ENCODE results near the gene ADAMTS15. TPM values are rescaled to one million over a fixed set of nuclear protein-coding genes. Genes with fewer than 3 reads are reported as not detected.

Gene ADAMTS15, protein sequence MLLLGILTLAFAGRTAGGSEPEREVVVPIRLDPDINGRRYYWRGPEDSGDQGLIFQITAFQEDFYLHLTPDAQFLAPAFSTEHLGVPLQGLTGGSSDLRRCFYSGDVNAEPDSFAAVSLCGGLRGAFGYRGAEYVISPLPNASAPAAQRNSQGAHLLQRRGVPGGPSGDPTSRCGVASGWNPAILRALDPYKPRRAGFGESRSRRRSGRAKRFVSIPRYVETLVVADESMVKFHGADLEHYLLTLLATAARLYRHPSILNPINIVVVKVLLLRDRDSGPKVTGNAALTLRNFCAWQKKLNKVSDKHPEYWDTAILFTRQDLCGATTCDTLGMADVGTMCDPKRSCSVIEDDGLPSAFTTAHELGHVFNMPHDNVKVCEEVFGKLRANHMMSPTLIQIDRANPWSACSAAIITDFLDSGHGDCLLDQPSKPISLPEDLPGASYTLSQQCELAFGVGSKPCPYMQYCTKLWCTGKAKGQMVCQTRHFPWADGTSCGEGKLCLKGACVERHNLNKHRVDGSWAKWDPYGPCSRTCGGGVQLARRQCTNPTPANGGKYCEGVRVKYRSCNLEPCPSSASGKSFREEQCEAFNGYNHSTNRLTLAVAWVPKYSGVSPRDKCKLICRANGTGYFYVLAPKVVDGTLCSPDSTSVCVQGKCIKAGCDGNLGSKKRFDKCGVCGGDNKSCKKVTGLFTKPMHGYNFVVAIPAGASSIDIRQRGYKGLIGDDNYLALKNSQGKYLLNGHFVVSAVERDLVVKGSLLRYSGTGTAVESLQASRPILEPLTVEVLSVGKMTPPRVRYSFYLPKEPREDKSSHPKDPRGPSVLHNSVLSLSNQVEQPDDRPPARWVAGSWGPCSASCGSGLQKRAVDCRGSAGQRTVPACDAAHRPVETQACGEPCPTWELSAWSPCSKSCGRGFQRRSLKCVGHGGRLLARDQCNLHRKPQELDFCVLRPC
- total RNA-seq: not detected

DNA sequence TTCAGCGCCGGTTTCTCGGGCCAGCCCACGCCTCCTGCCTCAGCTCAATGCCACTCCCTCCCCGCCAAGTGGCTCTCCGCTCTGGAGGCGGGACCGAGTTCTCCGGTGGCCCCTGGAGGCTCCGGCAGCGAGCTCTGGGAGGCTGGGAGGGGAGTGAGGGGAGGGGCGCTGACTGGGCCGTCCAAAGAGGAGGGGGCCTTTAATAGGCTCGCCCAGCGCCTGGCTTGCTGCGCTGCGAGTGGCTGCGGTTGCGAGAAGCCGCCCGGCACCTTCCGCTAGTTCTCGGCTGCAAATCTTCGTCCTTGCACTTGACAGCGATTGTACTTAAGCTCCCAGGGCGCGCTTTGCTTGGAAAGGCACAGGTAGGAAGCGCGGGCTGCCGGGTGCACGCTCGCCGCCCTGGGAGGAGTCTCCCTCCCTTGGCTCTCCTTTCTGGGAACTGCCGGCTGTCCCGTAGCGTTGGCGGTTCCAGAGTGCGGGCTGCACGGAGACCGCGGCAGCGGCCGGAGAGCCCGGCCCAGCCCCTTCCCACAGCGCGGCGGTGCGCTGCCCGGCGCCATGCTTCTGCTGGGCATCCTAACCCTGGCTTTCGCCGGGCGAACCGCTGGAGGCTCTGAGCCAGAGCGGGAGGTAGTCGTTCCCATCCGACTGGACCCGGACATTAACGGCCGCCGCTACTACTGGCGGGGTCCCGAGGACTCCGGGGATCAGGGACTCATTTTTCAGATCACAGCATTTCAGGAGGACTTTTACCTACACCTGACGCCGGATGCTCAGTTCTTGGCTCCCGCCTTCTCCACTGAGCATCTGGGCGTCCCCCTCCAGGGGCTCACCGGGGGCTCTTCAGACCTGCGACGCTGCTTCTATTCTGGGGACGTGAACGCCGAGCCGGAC, at the start of gene ADAMTS15:
Gene ADAMTS15 (plus strand): TSS at position 230 of the 894 bp plus-strand sequence. CDS start 329 bp downstream, at position 559.
- Mint-ChIP-seq H3K27me3 (peaks cover 72% of the 10 kb centered on the region), H3K4me1 (peaks cover 9% of the 10 kb centered on the region), H3K36me3 (no peaks in the 10 kb centered on the region), H3K9me3 (ENCODE audit: low read depth) (no peaks in the 10 kb centered on the region), H3K27ac (no peak within 1 kb of the TSS), H3K4me3 (peak within 1 kb of the TSS; percentile 66)
- DNase-seq: peak; percentile 62
- ATAC-seq: peak; percentile 89
- CTCF ChIA-PET: interaction anchor here (1.0 to 1.4 kb wide), 5 partner anchors 11 to 413 kb away, joined by 3 to 8 read pairs (median 3); no protein-coding TSS in a partner anchor

GRCh38 chr11:130399196-130399595, 49.2 kb upstream of the ADAMTS15 start:
- CTCF ChIA-PET: no interaction called here
- Mint-ChIP-seq H3K4me3 (no peak overlapping the region), H3K9me3 (ENCODE audit: low read depth) (no peaks in the 10 kb centered on the region), H3K4me1 (peaks cover 7% of the 10 kb centered on the region), H3K27me3 (peaks cover 32% of the 10 kb centered on the region), H3K36me3 (no peaks in the 10 kb centered on the region), H3K27ac (no peak overlapping the region)
- ATAC-seq (no peak), DNase-seq (no peak)

- H3K27ac Mint-ChIP-seq: no peak overlapping the region
Measured at GRCh38 chr11:130400781-130401483, 47.5 kb upstream of the ADAMTS15 start.

GRCh38 chr11:130402570-130402969, 45.9 kb upstream of the ADAMTS15 start:
- peaks cover 7% of the 10 kb centered on the region for H3K4me1 Mint-ChIP-seq
- CTCF ChIA-PET: no interaction called here
- ATAC-seq (no peak), DNase-seq (no peak)
- H3K9me3 Mint-ChIP-seq (ENCODE audit: low read depth): no peaks in the 10 kb centered on the region
- H3K27ac Mint-ChIP-seq: no peak overlapping the region
- H3K27me3 Mint-ChIP-seq: peaks cover 23% of the 10 kb centered on the region
- no peaks in the 10 kb centered on the region for H3K36me3 Mint-ChIP-seq
- H3K4me3 Mint-ChIP-seq: no peak overlapping the region

More at GRCh38 chr11:130400781-130401483, 47.5 kb upstream of the ADAMTS15 start:
- no peak overlapping the region for H3K4me3 Mint-ChIP-seq
- ATAC-seq (no peak), DNase-seq (no peak)
- peaks cover 7% of the 10 kb centered on the region for H3K4me1 Mint-ChIP-seq
- CTCF ChIA-PET: no interaction called here
- H3K9me3 Mint-ChIP-seq (ENCODE audit: low read depth): no peaks in the 10 kb centered on the region
- no peaks in the 10 kb centered on the region for H3K36me3 Mint-ChIP-seq
- peaks cover 26% of the 10 kb centered on the region for H3K27me3 Mint-ChIP-seq

- DNase-seq: no peak
- Mint-ChIP-seq H3K4me3 (no peak overlapping the region), H3K27me3 (peaks cover 23% of the 10 kb centered on the region), H3K4me1 (peaks cover 7% of the 10 kb centered on the region), H3K27ac (no peak overlapping the region), H3K36me3 (no peaks in the 10 kb centered on the region), H3K9me3 (ENCODE audit: low read depth) (no peaks in the 10 kb centered on the region)
- no peak for ATAC-seq
- CTCF ChIA-PET: no interaction called here
Measured at GRCh38 chr11:130403271-130403804, 45.1 kb upstream of the ADAMTS15 start.

DNA sequence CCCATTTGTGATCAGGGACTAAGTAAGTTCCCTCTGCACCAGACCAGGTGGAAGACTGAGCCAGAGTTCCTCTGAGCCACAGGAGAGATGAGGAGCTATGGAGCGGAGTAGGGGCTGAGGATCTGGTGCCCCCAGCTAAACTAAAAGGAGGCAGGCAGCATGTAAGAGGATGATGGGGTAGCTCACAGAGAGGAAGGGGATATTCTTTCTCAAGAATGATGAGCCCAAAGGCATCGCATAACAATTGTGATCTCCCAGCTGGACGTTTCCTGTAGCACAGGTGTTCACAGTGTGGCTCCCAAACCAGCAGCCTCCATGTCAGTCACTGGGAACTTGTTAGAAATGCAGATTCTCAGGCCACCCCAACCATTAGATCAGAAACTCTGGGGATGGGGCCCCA, 44.5 kb upstream of the ADAMTS15 start:
- Mint-ChIP-seq H3K4me1 (peaks cover 7% of the 10 kb centered on the region), H3K27me3 (peaks cover 24% of the 10 kb centered on the region), H3K27ac (no peak overlapping the region), H3K4me3 (no peak overlapping the region), H3K9me3 (ENCODE audit: low read depth) (no peaks in the 10 kb centered on the region), H3K36me3 (no peaks in the 10 kb centered on the region)
- CTCF ChIA-PET: no interaction called here
- no peak for ATAC-seq
- no peak for DNase-seq

GRCh38 chr11:130404727-130405126, 43.7 kb upstream of the ADAMTS15 start:
- peaks cover 7% of the 10 kb centered on the region for H3K4me1 Mint-ChIP-seq
- H3K36me3 Mint-ChIP-seq: no peaks in the 10 kb centered on the region
- CTCF ChIA-PET: no interaction called here
- H3K27me3 Mint-ChIP-seq: peaks cover 24% of the 10 kb centered on the region
- ATAC-seq (no peak), DNase-seq (no peak)
- no peak overlapping the region for H3K27ac Mint-ChIP-seq
- H3K4me3 Mint-ChIP-seq: no peak overlapping the region
- no peaks in the 10 kb centered on the region for H3K9me3 Mint-ChIP-seq (ENCODE audit: low read depth)

- H3K4me3 Mint-ChIP-seq: no peak overlapping the region
- no peaks in the 10 kb centered on the region for H3K9me3 Mint-ChIP-seq (ENCODE audit: low read depth)
- CTCF ChIA-PET: no interaction called here
- H3K36me3 Mint-ChIP-seq: no peaks in the 10 kb centered on the region
- peaks cover 23% of the 10 kb centered on the region for H3K27me3 Mint-ChIP-seq
- peaks cover 6% of the 10 kb centered on the region for H3K4me1 Mint-ChIP-seq
- no peak overlapping the region for H3K27ac Mint-ChIP-seq
- no peak for DNase-seq
- ATAC-seq: no peak
Measured at GRCh38 chr11:130405428-130405827, 43.0 kb upstream of the ADAMTS15 start.

DNA sequence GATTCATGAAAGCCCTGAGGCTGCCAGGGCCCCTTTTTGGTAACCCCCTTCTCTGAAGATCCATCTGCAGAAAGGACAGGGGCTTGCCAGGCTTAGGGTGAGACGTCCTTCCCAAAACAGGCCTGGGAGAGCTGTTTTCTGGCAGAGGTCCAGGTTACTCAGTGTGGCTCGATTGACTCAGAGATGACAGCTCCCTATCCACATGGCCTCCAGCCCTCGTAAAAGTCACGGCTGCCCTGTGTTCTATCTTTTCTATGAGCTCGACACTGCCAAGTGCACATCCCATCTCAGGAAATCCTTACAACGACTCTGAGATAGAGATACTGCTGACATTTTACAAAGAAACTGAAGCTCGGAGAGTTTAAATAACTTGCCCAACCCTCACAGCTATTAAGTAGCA, 40.5 kb upstream of the ADAMTS15 start:
- ATAC-seq: no peak
- CTCF ChIA-PET: no interaction called here
- Mint-ChIP-seq H3K27me3 (peaks cover 14% of the 10 kb centered on the region), H3K4me1 (no peaks in the 10 kb centered on the region), H3K4me3 (no peak overlapping the region), H3K27ac (no peak overlapping the region), H3K9me3 (ENCODE audit: low read depth) (no peaks in the 10 kb centered on the region), H3K36me3 (no peaks in the 10 kb centered on the region)
- no peak for DNase-seq

DNA sequence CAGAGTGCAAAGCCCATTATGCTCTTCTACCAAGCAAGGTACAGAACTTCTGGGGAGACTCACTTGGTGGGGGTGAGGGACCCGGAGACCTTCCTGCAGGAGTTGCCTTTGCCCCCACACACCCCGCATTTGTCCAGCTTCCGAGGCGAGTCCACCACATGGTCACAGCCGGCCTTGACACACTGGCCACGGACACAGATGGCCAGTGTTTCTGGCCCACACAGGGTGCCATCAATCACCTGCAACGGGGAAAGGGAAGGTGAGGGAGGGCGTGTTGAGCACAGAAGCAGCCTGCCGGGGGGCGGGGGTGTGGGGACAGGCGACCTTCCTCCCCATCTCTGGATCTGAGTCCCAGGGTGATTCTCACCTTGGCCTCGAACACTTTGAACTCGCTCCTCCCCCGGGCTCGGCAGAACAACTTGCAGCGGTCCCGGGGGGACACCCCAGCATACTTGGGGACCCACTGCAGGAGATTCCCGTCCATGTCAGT, 40.0 kb upstream of the ADAMTS15 start:
- no peak for ATAC-seq

GRCh38 chr11:130408901-130409300, 39.5 kb upstream of the ADAMTS15 start:
- Mint-ChIP-seq H3K4me3 (no peak overlapping the region), H3K27me3 (peaks cover 18% of the 10 kb centered on the region), H3K9me3 (ENCODE audit: low read depth) (no peaks in the 10 kb centered on the region), H3K4me1 (no peaks in the 10 kb centered on the region), H3K27ac (no peak overlapping the region), H3K36me3 (no peaks in the 10 kb centered on the region)
- DNase-seq: no peak
- ATAC-seq: no peak
- CTCF ChIA-PET: no interaction called here

More for the DNA sequence above, 40.0 kb upstream of the ADAMTS15 start:
- no peak for DNase-seq
- no peaks in the 10 kb centered on the region for H3K36me3 Mint-ChIP-seq
- CTCF ChIA-PET: no interaction called here
- H3K4me3 Mint-ChIP-seq: no peak overlapping the region
- no peaks in the 10 kb centered on the region for H3K4me1 Mint-ChIP-seq
- H3K27me3 Mint-ChIP-seq: peaks cover 14% of the 10 kb centered on the region
- H3K9me3 Mint-ChIP-seq (ENCODE audit: low read depth): no peaks in the 10 kb centered on the region
- no peak overlapping the region for H3K27ac Mint-ChIP-seq

All from activated CD8-positive, alpha-beta memory T cell treated with anti-CD3 and anti-CD28 coated beads, Interleukin-2, amount 10 ng/mL, durations not matched to agents 7 days and 5 days (primary cell).